ENCODE results near the gene VPS54.
"Not testable (repeated sequence)": the region's sequence is repeated elsewhere in the genome, so short reads cannot be mapped to it uniquely, and the experiment has no call there.

VPS54 gene

GRCh38 chr2:63851691-63852311 is 167.4 kb downstream of the VPS54 start:
- Histone ChIP-seq H3K4me3 (no peak overlapping the region), H3K27ac (peak overlapping the region in 2 of 21 experiments; percentile 28 to 38)

GRCh38 chr2:63850649-63851048 is 168.6 kb downstream of the VPS54 start:
- Histone ChIP-seq H3K4me3 (no peak overlapping the region), H3K27ac (peak overlapping the region in 2 of 21 experiments; percentile 3 to 28)

- H3K4me3 ChIP-seq = no peak overlapping the region
- H3K27ac ChIP-seq = peak overlapping the region in 1 of 21 experiments; percentile 8
Measured at GRCh38 chr2:63850204-63850571, 169.0 kb downstream of the VPS54 start.

GRCh38 chr2:63849381-63850203 is 169.6 kb downstream of the VPS54 start:
- Histone ChIP-seq H3K4me3 (no peak overlapping the region), H3K27ac (peak overlapping the region in 4 of 21 experiments; percentile 7 to 49 (median 17))

- H3K27ac ChIP-seq, H3K4me3 ChIP-seq: not testable (repeated sequence)
Measured at GRCh38 chr2:63847571-63847970, 171.7 kb downstream of the VPS54 start.

- no peak overlapping the region for H3K27ac ChIP-seq
Measured at GRCh38 chr2:63846487-63846886, 172.7 kb downstream of the VPS54 start.

GRCh38 chr2:63845866-63846265 is 173.4 kb downstream of the VPS54 start:
- Histone ChIP-seq H3K27ac (peak overlapping the region in 1 of 21 experiments; percentile 44), H3K4me3 (no peak overlapping the region)

More at GRCh38 chr2:63846487-63846886, 172.7 kb downstream of the VPS54 start:
- no peak overlapping the region for H3K4me3 ChIP-seq

- H3K27ac ChIP-seq = peak overlapping the region in 2 of 21 experiments; percentile 24 to 29
Measured at GRCh38 chr2:63844616-63845015, 174.6 kb downstream of the VPS54 start.

GRCh38 chr2:63843791-63844190 is 175.4 kb downstream of the VPS54 start:
- Histone ChIP-seq H3K4me3 (peak overlapping the region in 5 of 7 experiments; percentile 72 to 98 (median 87)), H3K27ac (peak overlapping the region in 1 of 21 experiments; percentile 100)

More at GRCh38 chr2:63844616-63845015, 174.6 kb downstream of the VPS54 start:
- peak overlapping the region in 1 of 7 experiments; percentile 18 for H3K4me3 ChIP-seq

GRCh38 chr2:63843093-63843492 is 176.1 kb downstream of the VPS54 start:
- Histone ChIP-seq H3K4me3 (peak overlapping the region; percentile 72 to 98 (median 89)), H3K27ac (peak overlapping the region in 17 of 21 experiments; percentile 93 to 100 (median 98))

GRCh38 chr2:63842149-63843061 is 176.8 kb downstream of the VPS54 start:
- Histone ChIP-seq H3K27ac (peak overlapping the region in 20 of 21 experiments; percentile 93 to 100 (median 98)), H3K4me3 (peak overlapping the region; percentile 72 to 98 (median 89))

All from skin epidermis (tissue), 12 donors.